KMS-11 (cell line): ENCODE measurements around the gene TAX1BP3.

Experiments used
- H2AFZ ChIP-seq: fragments of 200-600 bp; sonication (generic); 2 replicates; pipeline ENCODE4 v1.6.1; 2016; ENCODE audit warnings: antibody characterized with exemption, mixed run types, low read depth
- H3K27ac ChIP-seq: fragments of 200-600 bp; sonication (generic); 2 replicates; pipeline ENCODE4 v1.6.1; 2016; ENCODE audit warnings: mild to moderate bottlenecking, mixed run types
- H3K27me3 ChIP-seq: fragments of 200-600 bp; sonication (generic); 2 replicates; pipeline ENCODE4 v1.6.1; 2017; ENCODE audit warnings: mild to moderate bottlenecking, low read depth, mixed run types, moderate library complexity; ENCODE audit not compliant: insufficient read depth
- H3K36me3 ChIP-seq: fragments of 200-600 bp; sonication (generic); 2 replicates; pipeline ENCODE4 v1.6.1; 2017; ENCODE audit warnings: mild to moderate bottlenecking, mixed run types; ENCODE audit not compliant: insufficient read depth
- H3K4me1 ChIP-seq: fragments of 200-600 bp; sonication (generic); 2 replicates; pipeline ENCODE4 v1.6.1; 2016; ENCODE audit warnings: mild to moderate bottlenecking, low read depth, mixed run types; ENCODE audit not compliant: poor library complexity, severe bottlenecking
- H3K4me2 ChIP-seq: fragments of 200-600 bp; sonication (generic); 2 replicates; pipeline ENCODE4 v1.7.0; 2016; ENCODE audit warnings: mild to moderate bottlenecking, mixed run types
- H3K4me3 ChIP-seq: fragments of 200-600 bp; sonication (generic); IDR thresholded peaks from 2 replicates; pipeline ENCODE4 v1.6.1; 2017; ENCODE audit warnings: low read depth, low read length, mixed read lengths; ENCODE audit not compliant: insufficient read depth
- H3K79me2 ChIP-seq: fragments of 200-600 bp; sonication (generic); 2 replicates; pipeline ENCODE4 v1.6.1; 2016; ENCODE audit warnings: low read depth, mixed run types; ENCODE audit not compliant: insufficient read depth
- H3K9ac ChIP-seq: fragments of 200-600 bp; sonication (generic); 2 replicates; pipeline ENCODE4 v1.6.1; 2016; ENCODE audit warnings: mild to moderate bottlenecking, mixed run types
- H4K20me1 ChIP-seq: fragments of 200-600 bp; sonication (generic); 2 replicates; pipeline ENCODE4 v1.6.1; 2016; ENCODE audit warnings: mild to moderate bottlenecking, mixed run types; ENCODE audit not compliant: insufficient read depth
- TF ChIP-seq, protein P1 (sequence below): fragments of 200-600 bp; sonication (generic); conservative IDR thresholded peaks from 2 replicates; pipeline ENCODE4 v1.6.1; 2017; ENCODE audit warnings: low read depth, mild to moderate bottlenecking, antibody characterized with exemption, low read length, moderate library complexity, mixed read lengths

Gene TAX1BP3

GRCh38 chr17:3660311-3660891 is 8.0 kb downstream of the TAX1BP3 start:
- H3K27ac ChIP-seq = no peak overlapping the region
- no peaks in the 10 kb centered on the region for H4K20me1 ChIP-seq
- TF ChIP-seq, protein P1, sequence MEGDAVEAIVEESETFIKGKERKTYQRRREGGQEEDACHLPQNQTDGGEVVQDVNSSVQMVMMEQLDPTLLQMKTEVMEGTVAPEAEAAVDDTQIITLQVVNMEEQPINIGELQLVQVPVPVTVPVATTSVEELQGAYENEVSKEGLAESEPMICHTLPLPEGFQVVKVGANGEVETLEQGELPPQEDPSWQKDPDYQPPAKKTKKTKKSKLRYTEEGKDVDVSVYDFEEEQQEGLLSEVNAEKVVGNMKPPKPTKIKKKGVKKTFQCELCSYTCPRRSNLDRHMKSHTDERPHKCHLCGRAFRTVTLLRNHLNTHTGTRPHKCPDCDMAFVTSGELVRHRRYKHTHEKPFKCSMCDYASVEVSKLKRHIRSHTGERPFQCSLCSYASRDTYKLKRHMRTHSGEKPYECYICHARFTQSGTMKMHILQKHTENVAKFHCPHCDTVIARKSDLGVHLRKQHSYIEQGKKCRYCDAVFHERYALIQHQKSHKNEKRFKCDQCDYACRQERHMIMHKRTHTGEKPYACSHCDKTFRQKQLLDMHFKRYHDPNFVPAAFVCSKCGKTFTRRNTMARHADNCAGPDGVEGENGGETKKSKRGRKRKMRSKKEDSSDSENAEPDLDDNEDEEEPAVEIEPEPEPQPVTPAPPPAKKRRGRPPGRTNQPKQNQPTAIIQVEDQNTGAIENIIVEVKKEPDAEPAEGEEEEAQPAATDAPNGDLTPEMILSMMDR = no peak
- H3K4me3 ChIP-seq = no peak overlapping the region
- H2AFZ ChIP-seq = no peak overlapping the region
- no peaks in the 10 kb centered on the region for H3K79me2 ChIP-seq
- no peaks in the 10 kb centered on the region for H3K4me1 ChIP-seq
- no peak overlapping the region for H3K9ac ChIP-seq
- no peaks in the 10 kb centered on the region for H3K36me3 ChIP-seq
- H3K4me2 ChIP-seq = no peak overlapping the region
- no peaks in the 10 kb centered on the region for H3K27me3 ChIP-seq

- Histone ChIP-seq H3K79me2 (no peaks in the 10 kb centered on the region), H2AFZ (no peak overlapping the region), H3K27me3 (no peaks in the 10 kb centered on the region), H3K4me2 (no peak overlapping the region), H4K20me1 (no peaks in the 10 kb centered on the region), H3K4me3 (no peak overlapping the region), H3K9ac (no peak overlapping the region), H3K4me1 (no peaks in the 10 kb centered on the region), H3K36me3 (no peaks in the 10 kb centered on the region), H3K27ac (no peak overlapping the region)
- TF ChIP-seq, protein P1 = no peak
Measured at GRCh38 chr17:3659541-3660111, 8.8 kb downstream of the TAX1BP3 start.

- H3K27ac ChIP-seq = no peak overlapping the region
- no peaks in the 10 kb centered on the region for H3K4me1 ChIP-seq
- no peaks in the 10 kb centered on the region for H3K36me3 ChIP-seq
- H3K79me2 ChIP-seq = no peaks in the 10 kb centered on the region
- H4K20me1 ChIP-seq = no peaks in the 10 kb centered on the region
- H3K4me3 ChIP-seq = no peak overlapping the region
- no peak overlapping the region for H3K9ac ChIP-seq
- no peak overlapping the region for H3K4me2 ChIP-seq
- TF ChIP-seq, protein P1 = no peak
- H3K27me3 ChIP-seq = no peaks in the 10 kb centered on the region
- H2AFZ ChIP-seq = no peak overlapping the region
Measured at GRCh38 chr17:3658784-3659449, 9.5 kb downstream of the TAX1BP3 start.

GRCh38 chr17:3657874-3658783 is 10.2 kb downstream of the TAX1BP3 start:
- no peaks in the 10 kb centered on the region for H3K27me3 ChIP-seq
- no peak overlapping the region for H3K4me3 ChIP-seq
- H3K27ac ChIP-seq = no peak overlapping the region
- TF ChIP-seq, protein P1 = no peak
- H3K36me3 ChIP-seq = no peaks in the 10 kb centered on the region
- H3K9ac ChIP-seq = no peak overlapping the region
- no peaks in the 10 kb centered on the region for H3K79me2 ChIP-seq
- no peaks in the 10 kb centered on the region for H3K4me1 ChIP-seq
- H2AFZ ChIP-seq = no peak overlapping the region
- H4K20me1 ChIP-seq = no peaks in the 10 kb centered on the region
- no peak overlapping the region for H3K4me2 ChIP-seq
